RKO (cell line): Measurements from ENCODE around the gene ASPSCR1.

Experiments used
- DNase-seq: peaks from one replicate; pipeline ENCODE4 v3.0.0-alpha.2; 2016; ENCODE audit warnings: low spot score

ASPSCR1 gene

DNA sequence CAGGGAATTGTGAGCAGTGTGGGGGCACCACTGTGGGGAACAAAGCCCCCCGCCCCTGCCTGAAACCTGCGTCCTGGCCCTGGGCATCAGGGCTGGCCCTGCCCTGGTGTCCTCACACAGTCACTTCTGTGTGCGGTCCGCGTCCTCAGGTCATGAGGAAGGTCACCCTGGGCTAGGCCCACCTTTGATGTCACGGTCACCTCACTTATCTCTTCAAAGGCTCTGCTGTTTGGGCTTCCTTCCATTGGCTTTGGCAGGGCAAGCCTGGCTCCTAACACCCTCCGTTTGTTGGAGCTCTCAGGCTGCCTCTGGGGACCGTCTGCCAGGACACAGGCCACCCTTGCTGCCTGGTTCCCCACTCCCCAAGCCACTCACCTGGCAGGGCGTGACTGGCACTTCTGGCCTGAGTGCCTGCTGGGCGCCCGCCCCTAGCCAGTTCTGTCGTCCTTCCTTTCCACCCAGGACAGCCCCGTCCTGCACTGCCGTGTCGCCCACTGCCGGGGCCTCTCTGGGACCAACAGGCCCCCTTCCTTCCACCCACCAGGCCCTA, 36.4 kb downstream of the ASPSCR1 start:
- no peak for DNase-seq

DNA sequence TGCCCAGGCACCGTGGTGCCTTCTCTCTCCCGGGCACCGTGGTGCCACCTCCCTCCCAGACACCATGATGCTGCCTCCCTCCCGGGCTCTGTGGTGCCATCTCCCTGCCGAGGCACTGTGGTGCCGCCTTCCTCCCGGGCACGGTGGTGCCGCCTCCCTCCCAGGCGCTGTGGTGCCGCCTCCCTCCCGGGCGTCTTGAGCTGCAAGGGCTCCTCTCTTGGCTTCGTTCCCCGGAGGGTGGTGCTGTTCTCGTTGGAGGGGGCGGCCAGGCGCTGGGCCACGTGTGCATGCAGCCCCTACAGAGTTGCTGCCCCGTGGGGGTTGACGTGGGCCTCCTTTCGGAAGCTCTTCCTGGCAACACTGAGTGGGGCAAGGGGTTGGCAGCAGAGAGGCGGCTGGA, 37.0 kb downstream of the ASPSCR1 start:
- DNase-seq = no peak

DNA sequence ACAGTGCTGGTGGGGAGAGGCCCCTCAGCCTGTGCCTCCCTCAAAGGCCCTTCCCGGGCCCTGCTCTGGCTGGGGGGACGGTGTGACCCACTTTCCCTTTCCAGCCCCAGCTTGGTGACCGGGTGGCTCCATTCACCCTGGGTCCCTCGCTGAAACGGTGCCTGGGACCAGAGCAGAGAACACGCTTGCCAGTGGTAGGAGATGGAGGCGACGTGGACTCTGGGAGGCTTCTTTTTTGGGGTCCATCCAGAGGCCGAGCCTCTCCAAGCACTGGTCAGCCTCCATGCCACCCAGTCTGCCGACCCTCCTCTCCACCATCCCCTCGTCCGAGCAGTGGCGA, 37.5 kb downstream of the ASPSCR1 start:
- DNase-seq = no peak

DNA sequence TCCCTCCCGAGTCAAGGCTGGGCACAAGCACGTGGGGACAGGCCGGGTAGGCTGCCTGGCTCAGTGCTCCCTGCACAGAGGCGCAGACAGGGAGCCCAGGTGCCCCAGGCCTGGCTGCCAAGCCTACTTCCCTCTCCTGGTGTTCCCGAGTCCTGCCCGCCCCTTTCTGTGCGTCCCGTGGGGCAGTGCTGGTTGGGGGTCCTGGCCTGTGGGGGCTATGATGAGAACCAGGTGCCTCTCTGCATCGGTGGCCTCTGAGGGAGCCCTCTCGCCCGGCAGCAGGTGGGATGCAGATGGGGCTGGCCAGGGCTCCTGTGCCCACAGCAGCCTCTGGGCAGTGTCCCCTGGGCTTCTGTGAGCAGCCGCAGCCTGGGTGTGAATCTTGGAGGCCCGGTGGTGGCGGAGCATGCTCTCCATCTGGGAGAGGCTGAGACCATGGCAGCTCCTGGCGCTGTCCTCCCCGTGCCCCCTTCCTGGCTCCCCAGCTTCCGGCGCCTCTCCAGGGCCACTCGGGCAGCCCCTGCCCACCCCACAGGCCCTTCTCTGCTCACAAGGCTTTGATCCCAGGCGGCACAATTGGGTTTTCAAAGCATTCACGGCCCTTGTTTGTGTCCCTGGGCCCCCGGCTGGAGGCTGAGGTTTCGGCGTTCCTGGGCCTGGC, 38.0 kb downstream of the ASPSCR1 start:
- no peak for DNase-seq

DNA sequence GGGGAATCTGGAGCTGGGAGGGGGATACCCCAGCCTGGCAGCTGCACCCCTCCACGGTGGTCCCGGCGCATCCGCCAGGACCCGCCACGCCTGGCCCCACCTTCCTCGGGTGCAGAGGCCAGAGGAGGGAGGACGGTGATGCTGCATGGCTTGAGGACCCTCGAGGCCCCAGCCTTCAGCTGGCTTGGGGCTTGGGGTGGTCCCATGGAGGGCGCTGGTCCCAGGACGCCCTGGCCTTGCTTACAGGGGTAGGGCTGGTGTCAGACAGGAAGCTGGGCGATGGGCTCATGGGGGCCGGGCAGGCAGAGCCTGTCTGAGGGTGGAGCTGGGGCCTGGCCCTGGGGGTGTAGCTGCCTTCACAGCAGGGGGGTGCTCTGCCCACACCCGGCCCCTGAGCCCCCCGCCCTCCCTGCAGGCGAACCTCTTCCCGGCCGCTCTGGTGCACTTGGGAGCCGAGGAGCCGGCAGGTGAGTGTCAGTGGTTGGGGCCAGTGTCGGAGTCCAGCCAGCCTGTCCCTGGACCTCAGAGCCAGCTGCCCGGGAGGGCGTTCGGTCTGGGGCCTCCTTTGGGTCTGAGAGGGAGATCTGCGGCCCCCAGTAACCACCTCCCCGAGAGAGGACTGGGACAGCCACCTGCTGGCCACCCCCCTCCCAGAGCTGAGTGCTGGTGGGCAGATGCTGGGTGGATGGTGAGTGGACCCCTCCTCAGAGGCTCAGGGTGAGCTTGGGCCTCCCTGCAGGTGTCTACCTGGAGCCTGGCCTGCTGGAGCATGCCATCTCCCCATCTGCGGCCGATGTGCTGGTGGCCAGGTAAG, 38.8 kb downstream of the ASPSCR1 start:
- DNase-seq = no peak

DNA sequence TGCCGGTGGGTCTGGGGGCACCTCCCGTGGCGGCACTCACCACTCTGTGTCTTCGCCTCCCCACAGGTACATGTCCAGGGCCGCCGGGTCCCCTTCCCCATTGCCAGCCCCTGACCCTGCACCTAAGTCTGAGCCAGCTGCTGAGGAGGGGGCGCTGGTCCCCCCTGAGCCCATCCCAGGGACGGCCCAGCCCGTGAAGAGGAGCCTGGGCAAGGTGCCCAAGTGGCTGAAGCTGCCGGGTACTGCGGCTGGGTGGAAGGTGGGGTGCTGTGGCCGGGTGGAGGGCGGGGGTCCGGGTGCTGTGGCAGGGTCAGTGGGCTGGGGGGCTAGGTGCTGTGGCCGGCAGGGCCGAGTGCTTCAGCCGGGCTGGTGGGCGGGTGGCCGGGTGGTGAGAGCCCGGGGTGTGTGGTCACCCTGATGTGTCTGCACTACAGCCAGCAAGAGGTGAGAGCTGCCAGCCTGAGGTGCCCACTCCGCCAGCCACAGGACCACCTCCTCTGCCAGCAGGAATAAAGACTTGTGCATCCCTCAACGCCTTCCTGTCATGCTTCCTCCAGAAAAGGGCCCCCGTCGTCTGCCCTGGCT, 39.5 kb downstream of the ASPSCR1 start:
- DNase-seq = no peak

DNA sequence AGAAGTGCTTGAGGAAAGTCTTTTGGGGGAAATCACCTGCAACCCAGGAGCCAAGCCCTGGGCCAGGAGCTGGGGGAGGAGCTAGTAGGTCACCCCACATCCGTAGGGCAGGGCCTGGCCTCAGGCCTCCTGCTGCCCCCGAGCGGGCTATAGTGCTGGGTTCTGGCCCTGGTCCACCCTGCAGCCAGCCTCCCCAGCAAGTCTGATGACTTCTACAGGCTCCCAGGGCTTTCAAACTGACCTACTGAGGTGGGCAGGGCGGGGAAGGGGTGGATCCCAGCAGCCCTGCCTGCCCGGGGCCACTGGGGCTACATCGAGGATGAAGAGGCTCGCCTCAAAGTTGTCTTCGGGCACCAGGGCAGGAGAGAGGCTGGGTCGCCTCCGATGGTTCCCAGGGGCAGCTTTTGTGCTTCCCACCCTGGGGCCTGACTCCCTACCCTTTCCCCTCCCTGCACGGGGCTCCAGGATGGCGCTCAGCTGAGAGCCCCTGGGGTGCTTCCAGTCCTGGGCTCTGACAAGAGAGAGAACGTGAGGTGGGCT, 40.3 kb downstream of the ASPSCR1 start:
- no peak for DNase-seq

DNA sequence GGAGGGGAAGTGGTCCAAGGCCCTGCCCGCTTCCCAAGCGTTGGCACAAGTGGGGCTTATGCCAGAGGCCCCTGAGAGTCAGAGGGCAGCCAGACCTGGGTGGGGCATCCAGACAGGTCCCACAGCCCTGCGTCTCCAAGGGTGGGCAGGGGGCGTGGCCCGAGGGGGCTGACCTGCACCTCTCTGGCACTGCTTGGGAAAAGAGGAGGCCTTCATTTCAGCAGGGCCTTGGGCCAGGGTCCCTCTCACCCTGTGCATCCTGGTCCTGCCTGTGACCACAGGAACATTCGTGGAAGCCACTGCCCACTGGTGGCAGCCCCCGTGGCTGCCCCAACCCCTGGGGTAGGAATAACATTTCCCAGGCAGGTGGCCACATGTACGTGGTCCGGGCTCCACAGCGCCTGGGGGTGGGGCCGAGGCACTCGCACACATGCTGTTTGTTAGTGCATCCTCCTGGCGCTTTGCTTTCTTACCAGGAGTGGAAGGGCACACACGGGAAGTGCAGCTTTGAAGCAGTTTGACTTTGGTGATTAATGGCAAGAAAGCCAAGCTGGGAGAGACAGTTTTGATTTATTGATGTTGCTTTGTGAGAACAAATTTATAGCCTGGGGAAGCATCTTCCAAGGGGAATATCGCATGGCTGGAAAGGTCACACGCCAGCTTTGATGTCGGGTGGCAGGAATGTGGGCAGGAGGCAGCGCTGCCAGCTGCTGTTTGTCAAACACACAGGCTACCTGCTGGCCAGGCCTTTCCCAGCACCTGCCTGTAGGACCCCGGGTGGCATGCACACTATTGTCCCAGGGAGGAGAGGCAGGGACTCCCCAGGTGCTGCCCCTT, 40.9 kb downstream of the ASPSCR1 start:
- no peak for DNase-seq

DNA sequence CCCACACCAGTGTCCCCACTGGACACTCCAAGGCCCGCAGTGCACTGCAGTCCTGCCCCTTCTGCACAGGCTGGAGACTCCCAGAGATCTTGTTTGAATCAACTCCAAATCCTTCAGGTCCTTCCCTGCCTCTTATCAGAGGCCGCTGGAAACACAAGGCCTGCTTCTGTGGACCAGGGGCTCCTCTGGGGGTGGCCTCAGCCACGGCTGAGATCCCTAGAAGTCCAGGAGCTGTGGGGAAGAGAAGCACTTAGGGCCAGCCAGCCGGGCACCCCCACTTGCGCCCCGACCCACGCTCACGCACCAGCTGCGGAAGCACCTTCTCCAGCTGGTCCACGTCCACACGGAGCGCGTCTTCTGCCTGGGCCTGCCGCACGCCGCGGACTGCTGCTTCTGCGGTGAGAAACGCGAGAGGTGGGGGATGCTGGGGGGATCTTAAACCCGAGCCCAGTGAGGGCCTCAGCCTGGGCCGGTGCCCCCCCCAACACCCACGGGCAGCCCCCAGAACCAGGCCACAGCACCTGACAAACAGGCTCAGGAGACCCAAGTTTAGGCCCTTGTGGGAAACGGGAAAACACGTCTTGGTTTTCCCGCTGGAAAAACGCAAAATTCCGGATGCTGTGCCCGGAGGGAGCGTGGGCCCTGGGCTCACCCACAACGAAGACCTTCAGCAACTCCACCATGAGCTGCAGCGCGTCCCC, 41.7 kb downstream of the ASPSCR1 start:
- DNase-seq = no peak

DNA sequence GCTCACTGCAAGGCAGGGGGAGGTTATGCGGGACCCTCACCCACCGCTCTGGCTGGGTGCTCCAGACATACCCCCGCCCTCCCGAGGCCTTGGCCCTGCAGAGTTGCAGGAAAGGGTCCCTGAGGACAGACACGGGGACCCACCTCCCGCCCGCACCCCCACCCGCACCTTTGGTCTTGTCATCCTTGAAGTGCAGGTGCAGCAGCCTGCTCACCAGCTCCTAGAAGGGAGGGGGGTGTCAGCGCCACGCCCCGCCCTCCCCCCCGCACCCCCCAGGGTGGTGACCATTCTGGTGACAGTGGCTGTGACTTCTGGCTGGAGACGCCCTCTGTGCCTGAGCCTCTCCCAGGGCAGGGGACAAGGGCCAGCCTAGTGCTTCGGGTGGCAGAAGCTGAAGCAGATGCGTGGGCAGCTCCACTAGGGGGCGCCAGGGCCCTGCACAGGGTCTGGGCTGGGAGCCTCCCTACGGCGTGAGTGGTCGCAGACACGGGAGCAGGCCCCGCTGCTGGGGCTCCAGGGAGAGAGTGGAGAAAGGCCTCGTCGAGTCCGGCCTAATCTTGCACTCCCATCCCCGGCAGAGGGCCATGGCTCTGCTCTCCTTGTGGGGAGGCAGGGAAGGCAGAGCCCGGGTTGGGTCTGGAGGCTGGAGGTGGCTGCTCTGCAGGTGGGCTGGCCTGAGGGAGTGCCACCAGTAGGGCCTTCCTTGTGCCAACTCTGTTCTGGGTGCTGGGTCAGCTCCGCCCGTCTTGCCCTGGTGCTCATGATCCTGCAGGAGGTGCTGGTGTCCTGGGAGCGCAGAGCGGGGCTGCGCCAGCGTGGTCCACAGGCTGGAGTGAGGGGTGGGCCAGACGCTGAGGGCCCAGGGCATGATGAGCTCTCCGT, 42.5 kb downstream of the ASPSCR1 start:
- DNase-seq = peak; percentile 53

DNA sequence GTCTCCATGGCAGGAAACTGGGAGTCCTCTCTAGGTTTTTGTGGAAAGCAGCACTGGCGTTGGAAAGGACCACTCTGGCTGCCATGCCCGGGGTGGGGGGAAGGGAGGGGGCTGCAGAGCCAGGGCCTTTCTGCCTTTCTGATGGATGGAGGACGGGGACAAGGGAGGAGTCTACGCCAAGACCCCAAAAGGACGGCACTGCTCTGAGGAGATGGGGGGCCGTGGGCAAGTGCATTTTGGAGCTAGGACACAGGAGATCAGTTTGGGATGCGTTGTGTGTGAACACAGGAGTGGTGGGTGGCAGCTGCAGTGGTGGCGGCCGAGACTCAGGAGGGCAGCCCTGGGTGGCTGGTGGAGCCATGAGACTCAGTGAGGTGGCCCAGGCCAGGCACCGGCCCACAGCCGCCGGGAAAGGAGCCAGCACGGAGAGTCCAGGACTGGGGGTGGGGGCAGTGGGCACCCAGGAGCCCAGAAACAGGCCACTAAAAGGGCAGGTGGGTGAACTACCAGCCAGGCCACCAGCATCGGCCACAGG, 43.2 kb downstream of the ASPSCR1 start:
- no peak for DNase-seq

DNA sequence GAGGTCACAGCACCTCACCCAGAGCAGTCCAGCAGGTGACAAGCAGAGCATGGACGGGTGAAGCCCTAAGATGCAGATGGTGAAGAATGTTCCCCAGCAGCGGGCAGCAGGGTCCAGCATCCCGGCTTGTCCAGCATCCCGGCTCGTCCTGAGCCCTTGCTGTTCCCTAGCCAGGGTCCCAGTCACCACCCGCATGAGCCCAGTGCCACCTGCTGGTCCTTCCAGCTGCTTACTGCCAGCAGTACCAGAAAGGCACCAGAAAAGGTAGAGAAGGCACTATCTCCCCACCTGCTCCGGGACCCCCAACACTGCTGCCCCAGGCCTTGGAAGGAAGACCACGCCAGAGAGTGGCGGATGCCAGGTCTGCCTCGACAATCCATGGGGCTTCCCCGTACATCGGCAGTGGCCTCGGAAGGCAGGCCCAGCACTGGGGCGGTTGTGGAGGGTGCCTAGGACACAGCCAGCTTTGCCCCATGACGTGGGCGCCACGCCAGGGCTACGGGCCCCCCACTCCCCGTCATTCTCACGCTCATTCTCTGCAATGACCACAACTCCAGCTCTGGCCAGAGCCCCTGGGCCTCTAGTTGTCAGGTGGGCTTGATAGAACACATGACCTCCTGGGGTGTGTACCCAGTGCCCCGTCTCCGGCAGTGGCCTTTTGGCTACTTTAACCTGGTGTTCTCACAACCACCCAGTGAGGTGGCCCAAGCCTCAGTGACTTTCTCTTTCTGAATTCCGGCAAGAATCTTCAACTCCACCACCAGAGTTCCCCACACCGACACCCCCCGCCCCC, 43.9 kb downstream of the ASPSCR1 start:
- DNase-seq = peak; percentile 88

DNA sequence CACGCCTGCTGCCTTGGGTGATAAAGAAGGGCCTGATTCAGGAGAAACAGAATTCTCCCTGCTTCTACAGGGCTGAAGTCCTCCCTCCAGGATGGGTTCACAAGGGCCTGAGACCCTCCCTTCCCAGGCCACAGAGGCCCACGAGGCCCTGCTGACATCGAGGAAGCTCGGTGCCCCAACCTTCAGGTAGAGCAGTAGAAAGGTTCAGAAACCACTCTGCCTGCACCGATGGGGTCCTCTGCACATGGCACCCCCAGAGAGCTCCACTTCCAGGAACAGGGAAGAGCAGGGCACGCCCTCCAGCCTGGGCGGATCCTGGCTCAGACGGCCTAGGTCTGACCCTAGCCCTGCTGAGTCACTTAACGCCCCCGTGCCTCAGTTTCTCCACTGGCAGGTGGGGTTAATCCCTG, 44.5 kb downstream of the ASPSCR1 start:
- DNase-seq = peak; percentile 51

DNA sequence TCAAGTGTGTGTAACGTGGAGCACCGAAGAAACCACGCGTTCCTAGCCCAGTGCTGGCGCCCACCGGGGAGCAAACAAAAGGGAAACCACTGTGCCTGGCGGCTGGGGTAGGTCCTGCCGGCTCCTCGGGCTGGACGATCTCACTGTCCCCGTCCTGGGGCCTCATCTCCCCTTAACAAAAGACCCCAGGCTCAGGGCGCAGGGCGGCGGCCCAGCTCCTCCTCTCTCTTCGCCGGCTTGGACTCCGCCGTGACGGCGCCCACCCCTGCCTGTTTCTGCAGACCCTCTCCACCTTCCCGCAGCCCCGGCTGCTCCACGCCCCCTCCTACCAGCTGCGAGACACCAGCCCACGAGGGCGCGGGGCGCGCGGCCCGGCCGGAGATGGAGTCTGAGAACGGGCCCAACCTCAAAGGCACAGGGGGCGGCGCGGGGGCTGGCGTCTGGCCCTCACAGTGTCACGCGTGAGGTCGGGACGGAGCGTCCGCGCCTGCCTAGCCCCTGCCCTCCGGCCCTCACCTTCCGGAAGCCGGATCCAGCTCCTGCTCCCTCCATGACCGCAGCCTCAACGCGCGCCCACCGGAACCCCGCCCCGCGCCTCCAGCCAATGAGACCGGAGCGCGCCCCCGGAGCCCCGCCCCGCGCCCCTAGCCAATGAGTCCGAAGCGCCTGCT, 45.0 kb downstream of the ASPSCR1 start, which contains the start of gene CENPX:
CENPX (minus strand) TSS at position 569 of the 671 bp plus-strand sequence; CDS start at position 552, 17 bp downstream.
- DNase-seq = no peak

DNA sequence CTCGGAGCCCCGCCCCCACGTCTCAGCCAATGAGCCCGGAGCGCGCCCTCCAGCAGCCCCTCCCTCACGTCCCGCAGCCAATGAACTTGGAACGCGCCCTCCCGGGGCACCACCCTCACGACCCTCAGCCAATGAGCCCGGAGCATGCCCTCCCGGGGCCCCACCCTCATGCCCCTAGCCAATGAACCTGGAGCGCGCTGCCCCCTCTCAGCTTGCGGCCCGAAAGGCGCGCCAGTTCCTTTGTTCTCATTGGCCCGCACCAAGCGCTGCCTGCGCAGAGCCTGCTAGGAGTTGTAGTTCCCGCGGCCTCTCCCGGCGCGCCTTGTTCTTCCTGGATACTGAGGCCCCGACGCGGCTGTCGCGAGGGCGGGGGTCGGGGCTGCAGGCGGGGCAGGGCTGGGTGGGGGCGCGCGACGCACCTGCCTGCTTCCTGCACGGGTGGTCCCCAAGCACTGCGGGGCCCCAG, 45.6 kb downstream of the ASPSCR1 start, which contains the start of gene LRRC45:
LRRC45 (plus strand) TSS at position 325 of the 466 bp plus-strand sequence. CDS start 339 bp downstream, outside the sequence.
- DNase-seq = peak; percentile 99

DNA sequence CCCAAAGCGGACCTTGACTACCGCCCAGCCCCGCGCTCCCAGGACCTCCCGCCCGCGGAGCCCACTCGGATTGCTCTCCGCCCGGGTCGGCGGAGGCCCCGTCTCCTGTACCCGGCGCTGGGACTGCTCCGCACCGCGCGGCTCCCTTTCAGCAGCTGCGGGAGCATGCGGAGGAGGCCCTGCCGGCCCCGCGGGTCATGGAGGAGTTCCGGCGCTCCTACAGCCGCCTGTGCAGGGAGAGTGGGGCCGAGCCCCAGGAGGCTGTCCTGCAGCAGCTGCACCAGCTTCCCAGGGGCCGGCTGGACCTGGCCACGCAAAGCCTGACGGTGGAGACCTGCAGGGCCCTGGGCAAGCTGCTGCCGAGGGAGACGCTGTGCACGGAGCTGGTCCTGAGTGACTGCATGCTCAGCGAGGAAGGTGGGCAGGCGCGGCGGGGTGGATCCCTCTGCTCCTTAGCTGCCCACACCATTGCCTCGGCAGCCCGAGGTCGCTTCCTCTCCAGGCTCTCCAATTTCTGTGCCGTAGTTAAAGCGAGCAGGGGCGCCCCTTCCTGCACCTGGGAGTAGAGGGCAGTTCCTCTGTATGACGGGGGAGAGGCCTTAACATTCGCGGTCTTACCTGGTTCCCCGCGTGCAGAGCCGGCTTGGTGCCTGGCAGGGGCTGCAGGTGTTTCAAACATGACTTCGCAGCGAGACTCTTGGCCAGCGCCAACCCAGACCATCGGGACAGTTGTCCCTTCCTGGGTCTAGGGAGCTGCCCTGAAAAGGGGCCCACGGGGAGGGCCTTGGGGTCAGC, 46.2 kb downstream of the ASPSCR1 start:
- DNase-seq = peak; percentile 38

DNA sequence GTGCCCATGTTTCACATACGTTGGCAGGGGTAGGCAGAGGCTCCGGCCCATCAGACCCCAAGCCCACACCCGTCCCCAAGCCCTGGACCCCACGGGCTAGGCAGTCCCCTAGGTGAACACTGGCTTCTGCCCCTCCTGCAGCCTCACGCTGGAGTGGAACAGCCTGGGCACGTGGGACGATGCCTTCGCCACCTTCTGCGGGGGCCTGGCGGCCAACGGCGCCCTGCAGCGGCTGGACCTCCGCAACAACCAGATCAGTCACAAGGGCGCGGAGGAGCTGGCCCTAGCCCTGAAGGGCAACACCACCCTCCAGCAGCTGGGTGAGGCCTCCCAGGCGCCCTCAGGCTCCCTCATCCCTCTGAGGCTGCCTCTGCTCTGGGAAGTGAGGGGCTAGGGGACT, 47.4 kb downstream of the ASPSCR1 start:
- DNase-seq = no peak
